Left hindlimb (tissue), 1 donor: Measurements from ENCODE around the gene KCNE2.
"Not testable (repeated sequence)": the region's sequence is repeated elsewhere in the genome, so short reads cannot be mapped to it uniquely, and the experiment has no call there.

Source experiments
- DNase-seq: peaks from one replicate; pipeline ENCODE4 v3.0.0-alpha.2; 2018

KCNE2 gene

DNA sequence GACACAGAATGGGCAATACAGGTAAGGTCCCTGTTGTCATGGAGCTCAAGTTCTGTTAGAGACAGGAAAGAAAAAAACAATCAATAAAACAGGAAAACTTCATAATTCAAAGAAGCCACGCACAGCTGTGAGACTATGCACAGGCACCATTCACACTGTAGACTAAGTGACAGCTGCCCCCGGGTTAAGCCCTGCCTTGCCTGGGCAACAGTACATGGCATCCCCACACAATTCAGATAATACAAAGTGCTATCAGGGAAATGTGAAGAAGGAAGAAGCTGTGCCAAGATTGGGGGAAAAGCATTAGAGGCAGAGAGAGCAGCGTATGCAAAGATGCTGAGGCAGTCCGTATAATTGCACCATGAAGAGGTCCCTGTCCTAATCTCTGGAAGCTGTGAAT is 9.0 kb upstream of the KCNE2 start:
- no peak for DNase-seq

- no peak for DNase-seq
These were observed 8.2 kb upstream of the KCNE2 start for GRCh38 chr21:34355570-34355969.

DNA sequence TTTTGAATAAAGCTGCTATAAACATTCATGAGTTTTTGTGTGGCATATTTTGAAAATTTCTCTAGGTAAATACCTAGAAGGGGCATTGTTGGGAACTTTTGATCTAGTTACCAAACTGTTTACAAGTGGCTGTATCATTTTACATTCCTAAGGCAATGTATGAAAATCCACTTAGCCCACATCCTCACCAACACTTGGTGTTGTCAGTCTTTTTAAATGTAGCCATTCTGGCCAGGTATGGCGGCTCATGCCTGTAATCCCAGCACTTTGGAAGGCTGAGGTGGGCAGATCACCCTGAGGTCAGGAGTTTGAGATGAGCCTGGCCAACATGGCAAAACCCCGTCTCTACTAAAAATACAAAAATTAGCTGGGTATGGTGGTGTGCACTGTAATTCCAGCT is 5.9 kb upstream of the KCNE2 start:
- DNase-seq, result no peak

DNA sequence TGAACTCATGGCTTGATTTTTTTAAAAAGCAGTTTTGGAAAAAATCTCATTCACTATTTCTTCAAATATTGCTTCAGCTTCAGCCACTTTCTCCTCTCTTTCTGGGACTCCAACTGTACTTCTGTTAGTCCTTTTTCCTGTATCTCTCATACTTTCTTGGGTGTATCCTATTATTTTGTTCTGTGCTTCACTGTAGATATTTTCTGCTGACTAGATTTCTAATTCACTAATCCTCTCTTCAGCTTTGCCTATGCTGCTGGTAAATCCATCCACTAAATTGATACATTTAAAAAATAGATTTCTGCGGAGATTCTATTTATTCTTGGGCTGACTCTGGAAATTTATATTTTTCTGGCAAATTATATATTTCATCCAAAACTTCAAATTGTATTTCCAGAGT is 4.9 kb upstream of the KCNE2 start:
- no peak for DNase-seq

- DNase-seq, result no peak
These were observed 3.1 kb upstream of the KCNE2 start for GRCh38 chr21:34360488-34361241.

GRCh38 chr21:34362136-34362444 is 1.7 kb upstream of the KCNE2 start:
- DNase-seq, result no peak

DNA sequence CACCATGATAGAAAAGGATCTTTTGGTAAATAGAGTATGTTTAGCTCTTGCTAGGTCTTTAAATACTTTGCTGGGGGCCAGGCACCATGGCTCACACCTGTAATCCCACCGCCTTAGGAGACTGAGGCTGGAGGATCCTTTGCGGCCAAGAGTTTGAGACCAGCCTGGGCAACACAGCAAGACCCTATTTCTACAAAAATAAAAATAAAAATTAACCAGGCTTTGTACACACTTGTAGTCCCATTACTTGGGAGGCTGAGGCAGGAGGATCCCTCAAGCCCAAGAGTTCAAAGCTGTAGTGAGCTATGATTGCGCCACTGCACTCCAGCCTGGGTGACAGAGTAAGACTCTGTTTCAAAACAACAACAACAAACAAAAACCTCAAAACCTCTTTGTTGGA is 1.1 kb upstream of the KCNE2 start:
- no peak for DNase-seq

- DNase-seq, result no peak
These were observed 1.1 kb downstream of the KCNE2 start for GRCh38 chr21:34364921-34365320.

DNA sequence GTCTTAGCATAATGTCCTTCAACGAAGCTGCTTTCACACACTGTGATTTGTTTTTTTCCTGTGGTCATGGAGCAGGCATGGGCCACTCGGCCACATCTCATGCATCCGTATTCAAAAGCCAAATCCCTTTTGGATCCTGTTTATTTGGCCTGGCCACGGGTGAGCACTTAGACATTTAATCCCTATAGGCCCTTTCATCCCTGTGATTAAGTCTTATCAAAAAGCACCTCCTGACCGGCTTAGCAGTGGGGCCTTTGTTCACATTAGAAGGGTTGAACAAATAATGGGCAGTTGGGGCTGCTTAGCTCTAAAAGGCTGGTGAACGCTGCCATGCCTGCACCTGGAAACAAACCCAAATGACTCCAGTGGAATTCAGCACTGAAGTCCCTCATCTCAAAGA is 2.0 kb downstream of the KCNE2 start:
- DNase-seq, result no peak

DNA sequence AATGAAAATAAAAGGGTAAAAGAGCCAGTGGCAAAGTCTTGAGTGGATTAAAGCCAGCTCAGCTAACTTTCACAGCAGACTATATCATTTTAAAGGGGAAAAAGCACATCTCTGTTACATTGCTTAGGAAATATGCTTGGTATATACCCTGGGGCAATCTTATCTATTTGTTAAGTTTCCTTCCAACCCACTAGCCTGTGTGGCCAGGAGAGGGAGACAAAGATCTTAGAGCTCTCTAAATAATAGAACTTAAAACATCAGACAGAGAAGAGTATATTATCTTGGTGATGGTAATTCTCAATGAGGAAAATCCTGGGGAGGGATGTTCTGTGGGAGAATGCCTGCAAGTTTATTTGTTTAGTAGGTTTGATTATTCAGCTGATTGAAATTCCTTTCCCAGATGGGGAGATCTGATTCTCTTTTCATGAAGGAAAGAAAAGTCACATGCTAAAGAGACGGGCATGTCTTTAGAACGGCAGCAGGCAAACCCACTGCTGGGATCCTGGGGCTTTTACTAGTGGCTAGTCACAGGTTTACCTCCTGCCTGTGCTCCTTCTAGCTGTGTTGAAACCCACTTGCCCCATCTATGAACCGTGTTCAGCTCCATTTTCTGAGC is 3.6 kb downstream of the KCNE2 start:
- no peak for DNase-seq

DNA sequence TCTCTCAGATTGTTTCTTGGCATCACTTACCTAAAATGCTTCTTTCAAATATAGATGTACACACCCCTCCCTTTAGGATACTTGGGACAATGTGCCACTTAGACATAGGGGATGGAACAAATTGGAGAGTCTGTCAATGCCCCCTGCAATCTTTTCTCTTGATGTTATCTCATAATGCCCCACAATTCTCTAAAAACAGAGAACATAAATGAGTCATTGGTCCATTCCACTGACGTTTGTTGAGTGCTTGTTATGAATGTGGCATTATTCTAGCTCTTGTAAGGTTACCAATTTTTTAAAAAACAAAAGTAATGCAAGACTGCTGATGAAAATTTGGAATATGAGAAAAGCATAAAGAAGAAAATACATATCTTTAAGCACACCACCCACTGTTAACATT is 5.9 kb downstream of the KCNE2 start:
- no peak for DNase-seq

DNA sequence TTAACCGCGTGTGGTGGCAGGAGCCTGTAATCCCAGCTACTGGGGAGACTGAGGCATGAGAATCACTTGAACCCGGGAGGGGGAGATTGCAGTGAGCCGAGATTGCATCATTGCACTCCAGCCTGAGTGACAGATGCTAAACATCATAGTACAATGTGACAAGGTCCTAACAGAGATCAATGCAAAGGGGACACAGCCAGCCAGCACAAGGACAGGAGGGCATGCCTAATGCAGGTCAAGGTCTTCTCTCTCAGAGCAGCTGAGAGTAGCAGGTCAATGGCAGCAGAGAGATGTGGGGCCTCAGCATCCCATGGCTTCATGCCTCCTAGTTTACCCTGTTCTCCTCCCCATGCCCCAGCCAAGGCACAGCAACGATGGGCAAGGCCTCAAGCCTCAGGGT is 8.5 kb downstream of the KCNE2 start:
- DNase-seq, result no peak

DNA sequence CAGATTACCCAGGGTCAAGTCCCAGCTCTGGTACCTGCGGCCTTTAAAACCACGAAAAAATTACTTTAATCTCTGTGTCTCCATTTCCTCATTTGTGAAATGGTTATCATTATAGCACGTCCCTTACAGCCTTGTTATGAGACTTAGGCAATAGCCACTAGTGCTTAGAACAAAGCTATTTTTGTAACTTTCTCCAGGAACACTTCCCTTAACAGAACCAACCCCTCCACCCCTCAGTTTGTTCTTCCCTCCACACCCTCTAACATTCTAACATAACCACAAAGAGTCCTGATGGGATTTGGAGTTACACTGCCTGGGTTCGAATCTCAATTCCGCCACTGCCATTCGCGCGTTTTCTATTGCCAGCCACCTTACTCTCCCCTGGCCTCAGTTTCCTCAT is 10.7 kb downstream of the KCNE2 start:
- DNase-seq, result not testable (repeated sequence)

DNA sequence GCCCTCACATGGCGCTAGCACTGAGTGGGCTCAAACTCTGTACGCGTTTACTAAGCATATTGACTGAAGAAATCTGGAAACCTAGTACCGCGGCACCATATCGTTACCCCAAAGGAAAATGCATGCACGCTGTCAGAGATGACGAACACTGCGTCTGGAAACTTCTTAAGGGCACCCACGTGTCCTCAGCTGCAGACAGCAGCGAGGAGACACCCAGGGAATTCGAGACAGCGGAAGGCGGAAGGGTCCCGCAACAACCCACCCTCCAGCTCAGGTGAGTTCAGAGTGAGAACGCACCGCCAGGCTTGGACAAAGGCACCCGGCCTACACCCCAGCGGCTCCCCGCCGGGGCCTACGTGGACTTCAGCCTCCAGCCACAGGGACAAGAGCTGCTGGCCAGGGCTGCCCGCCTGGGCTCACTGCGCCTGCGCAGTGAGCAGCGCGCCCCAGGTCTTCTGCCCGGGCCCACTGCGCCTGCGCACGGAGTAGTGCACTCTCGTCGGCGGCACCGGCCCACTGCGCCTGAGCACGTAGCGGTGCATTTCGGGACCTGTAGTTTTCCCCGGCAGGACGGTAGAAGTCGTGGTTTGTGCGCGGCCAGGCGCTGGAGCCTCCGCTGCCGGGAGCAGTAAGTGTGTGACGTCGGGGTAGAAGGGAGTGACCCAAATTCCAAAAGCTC is 11.3 kb downstream of the KCNE2 start, which contains the start of gene SMIM11:
SMIM11 (plus strand) TSS at position 568 of the 679 bp plus-strand sequence. CDS start 3,998 bp downstream, outside the sequence.
- not testable (repeated sequence) for DNase-seq

GRCh38 chr21:34375619-34375972 is 11.8 kb downstream of the KCNE2 start:
- DNase-seq, result not testable (repeated sequence)

- not testable (repeated sequence) for DNase-seq
These were observed 19.3 kb downstream of the KCNE2 start for GRCh38 chr21:34383138-34383537.

GRCh38 chr21:34383724-34384415 is 20.1 kb downstream of the KCNE2 start:
- DNase-seq, result not testable (repeated sequence)

- DNase-seq, result not testable (repeated sequence)
These were observed 36.7 kb downstream of the KCNE2 start for GRCh38 chr21:34400522-34400921.

DNA sequence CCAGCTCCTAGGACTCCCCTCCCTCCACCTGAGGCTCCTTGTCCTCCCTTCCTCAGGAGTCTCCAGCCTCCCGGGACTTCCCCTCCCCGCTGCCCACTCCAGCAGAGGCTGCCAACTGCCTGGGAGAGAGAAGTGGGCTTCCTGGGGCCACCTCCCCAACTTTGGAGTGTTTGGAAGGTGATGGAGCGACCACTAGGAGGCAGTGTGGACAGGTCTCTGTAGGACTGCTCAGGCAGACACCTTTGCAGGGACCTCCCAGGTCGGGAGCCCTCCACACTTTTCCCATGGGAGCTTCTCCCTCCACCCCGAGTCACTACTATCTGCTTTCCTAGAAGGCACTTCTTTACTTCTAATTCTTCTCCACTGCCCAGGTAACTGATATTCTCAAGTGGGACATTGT is 40.9 kb downstream of the KCNE2 start:
- DNase-seq, result not testable (repeated sequence)

DNA sequence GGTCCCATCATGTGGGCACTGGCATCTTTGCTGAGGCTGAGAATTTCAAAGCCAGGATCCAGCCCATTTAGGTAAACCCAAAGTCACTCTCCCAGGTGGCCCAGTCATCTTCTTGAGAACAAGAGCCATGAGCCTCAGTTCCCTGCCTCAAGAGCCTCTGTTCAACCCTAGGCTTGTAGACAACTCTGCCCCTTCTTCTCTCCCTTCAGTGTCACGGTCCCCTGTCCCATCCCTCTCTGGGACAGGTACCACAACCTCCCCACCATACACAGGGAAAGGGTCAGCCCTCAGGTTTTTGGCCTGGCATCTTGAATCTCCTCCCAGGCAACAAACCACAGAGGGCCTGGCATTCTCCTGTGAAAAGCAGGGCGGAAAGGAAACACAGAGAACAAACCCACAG is 41.9 kb downstream of the KCNE2 start:
- DNase-seq, result not testable (repeated sequence)

- DNase-seq, result not testable (repeated sequence)
These were observed 42.3 kb downstream of the KCNE2 start for GRCh38 chr21:34406102-34406501.

- DNase-seq, result not testable (repeated sequence)
These were observed 42.9 kb downstream of the KCNE2 start for GRCh38 chr21:34406676-34407075.

DNA sequence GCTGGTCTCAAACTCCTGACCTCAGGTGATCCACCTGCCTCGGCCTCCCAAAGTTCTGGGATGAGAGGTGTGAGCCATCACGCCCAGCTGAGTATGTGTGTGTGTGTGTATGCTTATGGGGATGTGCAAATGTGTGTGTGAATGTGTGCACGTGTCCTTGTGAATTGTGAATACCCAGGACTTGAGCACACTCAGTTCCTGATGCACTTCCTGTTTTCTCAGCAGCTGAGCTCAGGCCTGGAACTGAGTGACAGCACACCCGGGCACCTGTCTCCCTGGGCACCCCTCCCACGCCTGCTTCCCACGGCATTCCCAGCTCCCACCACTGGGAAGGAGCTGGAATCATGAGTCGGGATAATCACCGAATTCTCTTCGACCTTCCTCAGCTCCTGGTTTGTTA is 43.5 kb downstream of the KCNE2 start:
- not testable (repeated sequence) for DNase-seq
